ENCODE results near the gene MLF2.

MLF2 gene

GRCh38 chr12:6787309-6787708 lies 34.4 kb upstream of the MLF2 start:
- H2AFZ ChIP-seq (ENCODE audit: low read depth): no peak overlapping the region
- no peaks in the 10 kb centered on the region for H3K27me3 ChIP-seq (ENCODE audit: insufficient read depth, low read depth)
- H3K36me3 ChIP-seq (ENCODE audit: insufficient read depth): no peaks in the 10 kb centered on the region
- TF ChIP-seq, protein P1, sequence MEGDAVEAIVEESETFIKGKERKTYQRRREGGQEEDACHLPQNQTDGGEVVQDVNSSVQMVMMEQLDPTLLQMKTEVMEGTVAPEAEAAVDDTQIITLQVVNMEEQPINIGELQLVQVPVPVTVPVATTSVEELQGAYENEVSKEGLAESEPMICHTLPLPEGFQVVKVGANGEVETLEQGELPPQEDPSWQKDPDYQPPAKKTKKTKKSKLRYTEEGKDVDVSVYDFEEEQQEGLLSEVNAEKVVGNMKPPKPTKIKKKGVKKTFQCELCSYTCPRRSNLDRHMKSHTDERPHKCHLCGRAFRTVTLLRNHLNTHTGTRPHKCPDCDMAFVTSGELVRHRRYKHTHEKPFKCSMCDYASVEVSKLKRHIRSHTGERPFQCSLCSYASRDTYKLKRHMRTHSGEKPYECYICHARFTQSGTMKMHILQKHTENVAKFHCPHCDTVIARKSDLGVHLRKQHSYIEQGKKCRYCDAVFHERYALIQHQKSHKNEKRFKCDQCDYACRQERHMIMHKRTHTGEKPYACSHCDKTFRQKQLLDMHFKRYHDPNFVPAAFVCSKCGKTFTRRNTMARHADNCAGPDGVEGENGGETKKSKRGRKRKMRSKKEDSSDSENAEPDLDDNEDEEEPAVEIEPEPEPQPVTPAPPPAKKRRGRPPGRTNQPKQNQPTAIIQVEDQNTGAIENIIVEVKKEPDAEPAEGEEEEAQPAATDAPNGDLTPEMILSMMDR (conservative IDR thresholded peaks at IDR 0.05; ENCODE audit: low read depth, low read length): no peak
- no peak overlapping the region for H3K4me2 ChIP-seq
- no peaks in the 10 kb centered on the region for H3K79me2 ChIP-seq (ENCODE audit: insufficient read depth, low read depth)
- no peak overlapping the region for H3K9ac ChIP-seq
- H3K27ac ChIP-seq: no peak overlapping the region
- H4K20me1 ChIP-seq (ENCODE audit: insufficient read depth): no peaks in the 10 kb centered on the region
- no peak overlapping the region for H3K4me3 ChIP-seq (IDR thresholded peaks at IDR 0.05; ENCODE audit: insufficient read depth, low read depth, low read length)
- H3K4me1 ChIP-seq (ENCODE audit: low read depth, poor library complexity, severe bottlenecking): peaks cover 17% of the 10 kb centered on the region

GRCh38 chr12:6786416-6787094 lies 33.6 kb upstream of the MLF2 start:
- Histone ChIP-seq H4K20me1 (ENCODE audit: insufficient read depth) (no peaks in the 10 kb centered on the region), H3K27me3 (ENCODE audit: insufficient read depth, low read depth) (no peaks in the 10 kb centered on the region), H3K4me3 (IDR thresholded peaks at IDR 0.05; ENCODE audit: insufficient read depth, low read depth, low read length) (no peak overlapping the region), H2AFZ (ENCODE audit: low read depth) (no peak overlapping the region), H3K79me2 (ENCODE audit: insufficient read depth, low read depth) (no peaks in the 10 kb centered on the region), H3K9ac (no peak overlapping the region), H3K36me3 (ENCODE audit: insufficient read depth) (no peaks in the 10 kb centered on the region), H3K4me2 (no peak overlapping the region), H3K4me1 (ENCODE audit: low read depth, poor library complexity, severe bottlenecking) (peaks cover 17% of the 10 kb centered on the region), H3K27ac (no peak overlapping the region)
- TF ChIP-seq, protein P1 (conservative IDR thresholded peaks at IDR 0.05; ENCODE audit: low read depth, low read length): no peak

DNA sequence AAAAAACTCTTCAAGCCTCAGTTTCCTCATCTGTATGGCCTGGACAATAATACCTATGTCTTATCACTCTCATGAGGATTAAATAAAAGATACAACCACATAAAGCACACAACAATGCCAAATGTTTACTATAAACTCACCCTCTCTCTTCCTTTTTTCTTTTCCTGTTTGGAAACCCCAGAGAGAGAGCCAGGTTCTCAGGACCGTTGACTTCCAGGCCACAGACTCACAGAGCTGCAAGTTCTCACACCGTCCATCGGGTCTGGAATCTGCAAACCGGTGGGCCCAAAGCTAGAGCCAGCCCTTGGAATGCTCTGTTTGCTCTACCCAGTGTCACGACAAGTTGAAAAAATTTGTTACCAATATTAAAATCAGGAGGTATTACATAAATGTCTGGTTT lies 31.8 kb upstream of the MLF2 start:
- Histone ChIP-seq H3K4me2 (no peak overlapping the region), H2AFZ (ENCODE audit: low read depth) (no peak overlapping the region), H3K36me3 (ENCODE audit: insufficient read depth) (no peaks in the 10 kb centered on the region), H3K4me1 (ENCODE audit: low read depth, poor library complexity, severe bottlenecking) (peaks cover 17% of the 10 kb centered on the region), H3K79me2 (ENCODE audit: insufficient read depth, low read depth) (no peaks in the 10 kb centered on the region), H4K20me1 (ENCODE audit: insufficient read depth) (no peaks in the 10 kb centered on the region), H3K27me3 (ENCODE audit: insufficient read depth, low read depth) (no peaks in the 10 kb centered on the region), H3K9ac (no peak overlapping the region), H3K4me3 (IDR thresholded peaks at IDR 0.05; ENCODE audit: insufficient read depth, low read depth, low read length) (no peak overlapping the region), H3K27ac (no peak overlapping the region)
- TF ChIP-seq, protein P1 (conservative IDR thresholded peaks at IDR 0.05; ENCODE audit: low read depth, low read length): no peak

DNA sequence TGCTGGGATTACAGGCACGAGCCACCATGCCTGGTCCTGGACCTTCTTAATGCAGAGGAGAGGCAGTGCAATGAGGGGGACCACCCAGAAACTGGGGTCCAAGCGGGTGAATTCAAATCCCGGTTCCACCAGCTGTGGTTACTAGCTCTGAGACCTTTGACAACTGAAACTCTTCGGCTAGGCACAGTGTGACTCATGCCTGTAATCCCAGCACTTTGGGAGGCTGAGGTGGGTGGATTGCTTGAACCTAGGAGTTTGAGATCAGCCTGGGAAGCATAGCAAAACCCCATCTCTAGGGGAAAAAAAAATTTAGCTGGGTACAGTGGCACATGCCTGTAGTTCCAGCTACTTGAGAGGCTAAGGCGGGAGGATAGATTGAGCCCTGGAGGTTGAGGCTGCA lies 31.4 kb upstream of the MLF2 start:
- H3K36me3 ChIP-seq (ENCODE audit: insufficient read depth): no peaks in the 10 kb centered on the region
- H4K20me1 ChIP-seq (ENCODE audit: insufficient read depth): no peaks in the 10 kb centered on the region
- no peaks in the 10 kb centered on the region for H3K27me3 ChIP-seq (ENCODE audit: insufficient read depth, low read depth)
- no peak overlapping the region for H3K4me2 ChIP-seq
- H3K4me3 ChIP-seq (IDR thresholded peaks at IDR 0.05; ENCODE audit: insufficient read depth, low read depth, low read length): no peak overlapping the region
- no peak overlapping the region for H2AFZ ChIP-seq (ENCODE audit: low read depth)
- H3K4me1 ChIP-seq (ENCODE audit: low read depth, poor library complexity, severe bottlenecking): peaks cover 19% of the 10 kb centered on the region
- H3K27ac ChIP-seq: no peak overlapping the region
- TF ChIP-seq, protein P1 (conservative IDR thresholded peaks at IDR 0.05; ENCODE audit: low read depth, low read length): no peak
- no peak overlapping the region for H3K9ac ChIP-seq
- H3K79me2 ChIP-seq (ENCODE audit: insufficient read depth, low read depth): no peaks in the 10 kb centered on the region

Measured in KMS-11 (cell line).